ENCODE results near the gene IL17RB. TPM values are rescaled to one million over a fixed set of nuclear protein-coding genes. Genes with fewer than 3 reads are reported as not detected.
A peak's percentile ranks its signal among the peaks of the same experiment; 100 is the strongest.

IL17RB gene
- total and polyA plus RNA-seq, 2 of the 8 experiments (the other 6 are each of a cell fraction or from before 2014, with no cell fraction given): 7.0 to 24.6 TPM

- Histone ChIP-seq H3K36me3 (ENCODE audit: control insufficient read depth in 2 of 4, insufficient read depth in 4 of 4, low read length in 3 of 4) (peaks cover 0 to 6% (median 0%) of the 10 kb centered on the region in 4 experiments; a peak in 4 of 8 replicates), H3K27me3 (replicated peaks in 1 of 4; ENCODE audit: control insufficient read depth in 3 of 4, extremely low read depth in 1 of 4, insufficient read depth in 3 of 4, low read length in 3 of 4) (no peaks in the 10 kb centered on the region), H3K79me1 (ENCODE audit: low read depth, low read length) (0 out of 2 replicates have a peak, but pooled peaks cover 3% of the 10 kb centered on the region), H2AFZ (ENCODE audit: low read length) (no peak overlapping the region), H3K27ac (ENCODE audit: low read depth, low read length) (no peak overlapping the region), H3K4ac (replicated peaks; ENCODE audit: insufficient read length, low read depth, low read length) (no peak overlapping the region), H2BK15ac (ENCODE audit: low read length) (no peak overlapping the region), H4K91ac (replicated peaks; ENCODE audit: insufficient read length, low read length) (no peak overlapping the region), H2BK5ac (ENCODE audit: low read depth, low read length) (no peak overlapping the region), H2BK12ac (ENCODE audit: low read depth, low read length) (no peak overlapping the region), H3K18ac (ENCODE audit: extremely low read depth, low read length) (no peak overlapping the region), H3K4me3 (ENCODE audit: extremely low read depth in 1 of 4, insufficient read depth in 2 of 4, low read depth in 3 of 4, low read length in 4 of 4) (no peak overlapping the region), H3K9ac (replicated peaks in 1 of 4; ENCODE audit: extremely low read depth in 1 of 4, low read depth in 3 of 4, low read length in 3 of 4) (no peak overlapping the region), H3K9me3 (ENCODE audit: insufficient read depth in 2 of 2, low read depth in 1 of 2, low read length in 1 of 2) (no peaks in the 10 kb centered on the region), H2BK20ac (ENCODE audit: low read length) (no peak overlapping the region), H3K4me2 (ENCODE audit: insufficient read depth in 1 of 2, low read depth in 2 of 2, low read length in 2 of 2) (no peak overlapping the region), H2AK5ac (ENCODE audit: low read depth, low read length) (no peak overlapping the region), H3K14ac (ENCODE audit: insufficient read length) (no peak overlapping the region), H3K4me1 (replicated peaks in 1 of 4; ENCODE audit: control insufficient read depth in 3 of 4, insufficient read depth in 4 of 4, low read length in 3 of 4) (peaks cover 1 to 7% (median 2%) of the 10 kb centered on the region in 4 experiments; a peak in 4 of 7 replicates), H3K56ac (replicated peaks; ENCODE audit: insufficient read length, low read depth, low read length) (no peak overlapping the region), H4K8ac (ENCODE audit: extremely low read depth, insufficient read depth, low read length) (peak overlapping the region; percentile 32; the same call in 1 of the 2 replicates), H3K23ac (ENCODE audit: insufficient read length) (no peak overlapping the region), H2BK120ac (replicated peaks; ENCODE audit: low read depth, low read length) (no peak overlapping the region), H4K5ac (ENCODE audit: insufficient read length, low read depth, low read length) (no peak overlapping the region), H4K20me1 (replicated peaks in 1 of 2; ENCODE audit: control insufficient read depth in 1 of 2, insufficient read depth in 2 of 2, low read length in 2 of 2) (peaks cover 0 to 4% of the 10 kb centered on the region in 2 experiments), H3K79me2 (ENCODE audit: control insufficient read depth in 1 of 2, insufficient read depth in 2 of 2, low read length in 2 of 2) (0 out of 4 replicates have a peak, but pooled peaks cover 0 to 3% of the 10 kb centered on the region in 2 experiments), H3K23me2 (ENCODE audit: low read depth, low read length) (no peaks in the 10 kb centered on the region)
- FAIRE-seq: no peak
- ChIA-PET POLR2A (ENCODE audit: partially characterized antibody) (interaction anchor here (1.3 kb wide), 1 partner anchor 11 kb away, joined by 3 read pairs; no protein-coding TSS in a partner anchor), CTCF (ENCODE audit: partially characterized antibody) (interaction anchor here (1.0 kb wide), 1 partner anchor 26 kb away, joined by 4 read pairs; no protein-coding TSS in a partner anchor)
- WGBS, 2 experiments (ENCODE audit: extremely low coverage in 1 of 2, insufficient coverage in 1 of 2, insufficient read length in 1 of 2, insufficient replicate concordance in 2 of 2, low coverage in 1 of 2, low lambda C conversion rate in 2 of 2, missing lambda C conversion rate in 1 of 2): 93% methylated on average over 10 of the region's 10 CpGs; no CpG with 5 or more reads in 1 of the 2 experiments
- no peak for DNase-seq (ENCODE audit: low read depth in 1 of 2, low spot score in 2 of 2)
These were observed 9.0 kb upstream of the IL17RB start for GRCh38 chr3:53837331-53837730.
